Measurements from ENCODE around the gene DARS2. TPM values are rescaled to one million over a fixed set of nuclear protein-coding genes. Genes with fewer than 3 reads are reported as not detected.
A peak's percentile ranks its signal among the peaks of the same experiment; 100 is the strongest.

DARS2 gene
- total RNA-seq = 10 to 100 TPM; 37.9 to 43.0 TPM
- polyA plus RNA-seq (2013, experiment 1 of 2) = 25.6 TPM
- polyA plus RNA-seq (2013, experiment 2 of 2) = 26.6 TPM
- long read RNA-seq, experiment 1, transcript DARS2-201 (17 exons, 3,441 nt) = major isoform, 8 of 24 reads
- long read RNA-seq, experiment 1, partial matches to known transcripts = 11 of 24 reads
- long read RNA-seq, experiment 1, other reads (novel, unspliced or antisense) = 3 of 24 reads
- long read RNA-seq, experiment 2, transcript DARS2-201 (17 exons, 3,441 nt) = major isoform, 60 of 80 reads
- long read RNA-seq, experiment 2, partial matches to known transcripts = 4 of 80 reads
- long read RNA-seq, experiment 2, other reads (novel, unspliced or antisense) = 9 of 80 reads
- long read RNA-seq, experiment 3, transcript DARS2-209 (16 exons, 3,057 nt) = minor isoform, 10 of 240 reads
- long read RNA-seq, experiment 3, transcript DARS2-201 (17 exons, 3,441 nt) = major isoform, 192 of 240 reads
- long read RNA-seq, experiment 3, partial matches to known transcripts = 14 of 240 reads
- long read RNA-seq, experiment 3, other reads (novel, unspliced or antisense) = 18 of 240 reads
- long read RNA-seq, experiment 4, transcript DARS2-201 (17 exons, 3,441 nt) = major isoform, 9 of 30 reads
- long read RNA-seq, experiment 4, transcript DARS2-208 (14 exons, 1,793 nt) = minor isoform, 5 of 30 reads
- long read RNA-seq, experiment 4, partial matches to known transcripts = 14 of 30 reads
- long read RNA-seq, experiment 4, other reads (novel, unspliced or antisense) = 2 of 30 reads

GRCh38 chr1:173824315-173825081, at the start of gene DARS2, which contains the start of gene CENPL:
TSS of gene DARS2 (plus strand) at chr1:173824673. CDS start at chr1:173825230, 557 bp downstream.
TSS of gene CENPL (minus strand) at chr1:173824883. CDS start at chr1:173811299, 13,584 bp downstream.
- peaks cover 9% of the 10 kb centered on the region for H3K4me1 Mint-ChIP-seq
- no peaks in the 10 kb centered on the region for H3K27me3 ChIP-seq (ENCODE audit: control insufficient read depth, insufficient read depth, low read length, poor library complexity, severe bottlenecking)
- peak within 1 kb of the TSS; percentile 100 for H3K27ac Mint-ChIP-seq
- DNase-seq = peak; percentile 97
- peaks cover 2% of the 10 kb centered on the region for H3K9me3 Mint-ChIP-seq
- no peaks in the 10 kb centered on the region for H3K27me3 Mint-ChIP-seq (ENCODE audit: insufficient read depth)
- peaks cover 36% of the 10 kb centered on the region for H3K36me3 Mint-ChIP-seq (ENCODE audit: low read depth)
- H3K4me3 ChIP-seq (ENCODE audit: low read length) = peak within 1 kb of the TSS; percentile 99
- TF ChIP-seq, protein P1, sequence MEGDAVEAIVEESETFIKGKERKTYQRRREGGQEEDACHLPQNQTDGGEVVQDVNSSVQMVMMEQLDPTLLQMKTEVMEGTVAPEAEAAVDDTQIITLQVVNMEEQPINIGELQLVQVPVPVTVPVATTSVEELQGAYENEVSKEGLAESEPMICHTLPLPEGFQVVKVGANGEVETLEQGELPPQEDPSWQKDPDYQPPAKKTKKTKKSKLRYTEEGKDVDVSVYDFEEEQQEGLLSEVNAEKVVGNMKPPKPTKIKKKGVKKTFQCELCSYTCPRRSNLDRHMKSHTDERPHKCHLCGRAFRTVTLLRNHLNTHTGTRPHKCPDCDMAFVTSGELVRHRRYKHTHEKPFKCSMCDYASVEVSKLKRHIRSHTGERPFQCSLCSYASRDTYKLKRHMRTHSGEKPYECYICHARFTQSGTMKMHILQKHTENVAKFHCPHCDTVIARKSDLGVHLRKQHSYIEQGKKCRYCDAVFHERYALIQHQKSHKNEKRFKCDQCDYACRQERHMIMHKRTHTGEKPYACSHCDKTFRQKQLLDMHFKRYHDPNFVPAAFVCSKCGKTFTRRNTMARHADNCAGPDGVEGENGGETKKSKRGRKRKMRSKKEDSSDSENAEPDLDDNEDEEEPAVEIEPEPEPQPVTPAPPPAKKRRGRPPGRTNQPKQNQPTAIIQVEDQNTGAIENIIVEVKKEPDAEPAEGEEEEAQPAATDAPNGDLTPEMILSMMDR (conservative IDR thresholded peaks at IDR 0.05) = no peak
- H3K4me1 ChIP-seq (ENCODE audit: control insufficient read depth, insufficient read depth, low read length) = peaks cover 3% of the 10 kb centered on the region
- 0% methylated on average over 51 to 55 of the region's 55 CpGs for WGBS, 2 experiments (ENCODE audit: insufficient coverage in 1 of 2, insufficient read length in 1 of 2)
- peak within 1 kb of the TSS; percentile 87 for H3K9ac ChIP-seq (ENCODE audit: extremely low read depth, low read length, poor library complexity, severe bottlenecking)
- H3K36me3 ChIP-seq (ENCODE audit: control insufficient read depth, insufficient read depth, low read length) = peaks cover 21% of the 10 kb centered on the region
- peak within 1 kb of the TSS; percentile 98 for H3K4me3 Mint-ChIP-seq
- no peaks in the 10 kb centered on the region for H3K9me3 ChIP-seq (ENCODE audit: control insufficient read depth, low read length)
- H3K27ac ChIP-seq (ENCODE audit: low read depth, low read length) = peak within 1 kb of the TSS; percentile 90

- H3K4me3 ChIP-seq (ENCODE audit: low read length) = no peak overlapping the region
- no peak overlapping the region for H3K9ac ChIP-seq (ENCODE audit: extremely low read depth, low read length, poor library complexity, severe bottlenecking)
- no peak overlapping the region for H3K27ac ChIP-seq (ENCODE audit: low read depth, low read length)
- H3K4me1 ChIP-seq (ENCODE audit: control insufficient read depth, insufficient read depth, low read length) = no peaks in the 10 kb centered on the region
- Mint-ChIP-seq H3K4me3 (no peak overlapping the region), H3K9me3 (no peaks in the 10 kb centered on the region), H3K4me1 (no peaks in the 10 kb centered on the region), H3K27ac (no peak overlapping the region), H3K36me3 (ENCODE audit: low read depth) (peaks cover 53% of the 10 kb centered on the region), H3K27me3 (ENCODE audit: insufficient read depth) (no peaks in the 10 kb centered on the region)
- no peaks in the 10 kb centered on the region for H3K9me3 ChIP-seq (ENCODE audit: control insufficient read depth, low read length)
- no peaks in the 10 kb centered on the region for H3K27me3 ChIP-seq (ENCODE audit: control insufficient read depth, insufficient read depth, low read length, poor library complexity, severe bottlenecking)
- DNase-seq = no peak
- WGBS, 2 experiments (ENCODE audit: insufficient coverage in 1 of 2, insufficient read length in 1 of 2) = 96 to 100% methylated on average over 1 to 5 of the region's 5 CpGs
- peaks cover 37% of the 10 kb centered on the region for H3K36me3 ChIP-seq (ENCODE audit: control insufficient read depth, insufficient read depth, low read length)
- TF ChIP-seq, protein P1 (conservative IDR thresholded peaks at IDR 0.05) = no peak
Measured at GRCh38 chr1:173775578-173776226, 48.8 kb upstream of the DARS2 start.

- Mint-ChIP-seq H3K27ac (no peak overlapping the region), H3K4me1 (no peaks in the 10 kb centered on the region), H3K36me3 (ENCODE audit: low read depth) (peaks cover 65% of the 10 kb centered on the region), H3K4me3 (no peak overlapping the region), H3K27me3 (ENCODE audit: insufficient read depth) (no peaks in the 10 kb centered on the region), H3K9me3 (no peaks in the 10 kb centered on the region)
- Histone ChIP-seq H3K27ac (ENCODE audit: low read depth, low read length) (no peak overlapping the region), H3K27me3 (ENCODE audit: control insufficient read depth, insufficient read depth, low read length, poor library complexity, severe bottlenecking) (no peaks in the 10 kb centered on the region), H3K9me3 (ENCODE audit: control insufficient read depth, low read length) (no peaks in the 10 kb centered on the region), H3K9ac (ENCODE audit: extremely low read depth, low read length, poor library complexity, severe bottlenecking) (no peak overlapping the region), H3K4me1 (ENCODE audit: control insufficient read depth, insufficient read depth, low read length) (no peaks in the 10 kb centered on the region), H3K4me3 (ENCODE audit: low read length) (no peak overlapping the region), H3K36me3 (ENCODE audit: control insufficient read depth, insufficient read depth, low read length) (peaks cover 60% of the 10 kb centered on the region)
- TF ChIP-seq, protein P1 (conservative IDR thresholded peaks at IDR 0.05) = no peak
- 87 to 93% methylated on average over 2 to 3 of the region's 4 CpGs for whole genome bisulfite sequencing, 2 experiments (ENCODE audit: insufficient coverage in 1 of 2, insufficient read length in 1 of 2)
- no peak for DNase-seq
Measured at GRCh38 chr1:173779936-173780335, 44.5 kb upstream of the DARS2 start.

All from endodermal cell (in vitro differentiated cells).